Kidney (tissue), 14 donors: ENCODE data around the gene MYL5. TPM values are rescaled to one million over a fixed set of nuclear protein-coding genes. Genes with fewer than 3 reads are reported as not detected.
A peak's percentile ranks its signal among the peaks of the same experiment; 100 is the strongest.

Source experiments
- DNase-seq, 5 donors: peaks; one replicate each; pipeline ENCODE4 v3.0.0-alpha.2; 2013 to 2020
- FAIRE-seq: peaks from 2 replicates; lab custom pipeline; 2012; peaks lifted over from hg19 to GRCh38; lab: Jason Lieb, UNC
- H3K27ac ChIP-seq, 2 donors: one replicate each; pipeline ENCODE4 v1.7.0; 2013; ENCODE audit warnings: low read depth in 2 of 2, low read length in 2 of 2, inconsistent platforms in 1 of 2
- H3K27me3 ChIP-seq: one replicate; pipeline ENCODE4 v1.7.1; 2013; ENCODE audit warnings: low read length, inconsistent platforms; ENCODE audit not compliant: control insufficient read depth, insufficient read depth
- H3K36me3 ChIP-seq, 3 donors: one replicate each; pipeline versions ENCODE4 v1.7.0 to v1.7.1; 2013; ENCODE audit warnings: low read length in 3 of 3, control low read depth in 1 of 3, inconsistent platforms in 1 of 3; ENCODE audit not compliant: insufficient read depth in 3 of 3, control insufficient read depth in 2 of 3
- H3K4me1 ChIP-seq, 3 donors: one replicate each; pipeline versions ENCODE4 v1.7.0 to v1.7.1; 2013; ENCODE audit warnings: low read length in 3 of 3, inconsistent platforms in 1 of 3, low read depth in 1 of 3; ENCODE audit not compliant: control insufficient read depth in 2 of 3, insufficient read depth in 2 of 3
- H3K4me3 ChIP-seq, 3 donors: one replicate each; pipeline versions ENCODE4 v1.7.0 to v1.8.1; 2013; ENCODE audit warnings: low read length in 3 of 3, control low read depth in 1 of 3, inconsistent platforms in 1 of 3
- H3K9ac ChIP-seq, 3 donors: one replicate each; pipeline versions ENCODE4 v1.7.0 to v1.7.1; 2013; ENCODE audit warnings: low read length in 3 of 3, control low read depth in 1 of 3, inconsistent platforms in 1 of 3
- H3K9me3 ChIP-seq, 3 donors: one replicate each; pipeline versions ENCODE4 v1.7.0 to v1.7.1; 2013; ENCODE audit warnings: low read length in 3 of 3, control low read depth in 1 of 3, inconsistent platforms in 1 of 3; ENCODE audit not compliant: control insufficient read depth in 2 of 3, insufficient read depth in 1 of 3
- intact Hi-C: fragments of 100-400 bp; cut with DNase I; formaldehyde crosslinking; loops from one replicate; pipeline ENCODE4 v1.11.1; 2022
- polyA plus RNA-seq: library from polyadenylated mRNA; stranded (reverse); fragments of 350-450 nt; fragmentation: Illumina TruSeq; extraction: RNeasy Lipid Tissue Mini Kit (QIAGEN cat#74804); gene quantifications from one replicate; pipeline ENCODE4 v1.2.3, GENCODE V29; 2014; ENCODE audit warnings: low read depth, low replicate concordance; ENCODE audit not compliant: insufficient read depth
- total RNA-seq: library from RNA; stranded (reverse); fragmentation: NEBNext Ultra II Directional; extraction: Animal tissue kit (Norgen Biotek cat#: 25700); gene quantifications from one replicate; pipeline ENCODE4 v1.2.1, GENCODE V29; 2021
- TF ChIP-seq, protein P1 (sequence below): IDR thresholded peaks from 3 replicates; pipeline ENCODE4 v1.5.1; 2012; ENCODE audit warnings: mild to moderate bottlenecking, moderate library complexity, borderline replicate concordance; ENCODE audit not compliant: insufficient read depth; ENCODE audit errors: extremely low read depth
- donor health status: control.
- donor health status: control.
- donor health status: control.
- donor health status: control.
- donor health status: control.
- donor health status: DM: yes; HTN: yes; CAD: no.
- donor health status: Normal renal cell carcinoma (clear cell type).

The MYL5 gene
- total and polyA plus RNA-seq, 2 donors from 2014 or later, result 17.9 to 29.6 TPM

DNA sequence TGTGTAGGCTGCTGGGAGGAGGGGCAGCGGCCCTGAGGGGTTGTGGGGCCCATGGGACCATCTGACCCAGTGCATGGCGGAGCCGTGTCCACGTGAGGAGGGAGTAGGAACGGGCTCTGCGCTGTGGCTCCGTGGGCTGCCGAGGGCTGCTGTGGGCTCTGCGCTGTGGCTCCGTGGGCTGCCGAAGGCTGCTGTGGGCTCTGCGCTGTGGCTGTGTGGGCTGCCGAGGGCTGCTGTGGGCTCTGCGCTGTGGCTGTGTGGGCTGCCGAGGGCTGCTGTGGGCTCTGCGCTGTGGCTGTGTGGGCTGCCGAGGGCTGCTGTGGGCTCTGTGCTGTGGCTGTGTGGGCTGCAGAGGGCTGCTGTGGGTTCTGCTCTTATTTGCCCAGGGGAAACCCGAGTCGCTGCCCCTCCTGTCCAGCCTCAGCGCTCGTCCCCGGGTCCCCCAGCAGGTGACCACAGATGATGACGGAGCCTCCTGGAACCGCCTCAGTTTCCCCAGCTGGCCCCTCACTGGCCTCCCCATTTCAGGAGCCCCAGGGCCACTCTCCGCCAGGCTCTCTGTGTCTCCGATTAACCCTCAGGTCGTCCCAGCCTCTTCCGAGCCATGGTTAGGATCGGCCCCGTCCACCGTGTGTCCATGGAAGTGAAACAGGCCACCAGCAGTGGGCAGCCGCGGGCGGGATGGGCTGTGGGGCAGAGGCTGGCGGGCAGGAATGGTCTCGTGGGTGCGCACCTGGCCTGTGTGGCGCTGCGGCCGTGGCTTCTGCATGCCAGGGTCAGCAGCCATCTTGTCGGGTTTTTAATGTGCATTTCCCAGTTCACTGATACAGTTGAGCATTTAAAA is 51.3 kb downstream of the MYL5 start:
- intact Hi-C loops, result no loop called here

DNA sequence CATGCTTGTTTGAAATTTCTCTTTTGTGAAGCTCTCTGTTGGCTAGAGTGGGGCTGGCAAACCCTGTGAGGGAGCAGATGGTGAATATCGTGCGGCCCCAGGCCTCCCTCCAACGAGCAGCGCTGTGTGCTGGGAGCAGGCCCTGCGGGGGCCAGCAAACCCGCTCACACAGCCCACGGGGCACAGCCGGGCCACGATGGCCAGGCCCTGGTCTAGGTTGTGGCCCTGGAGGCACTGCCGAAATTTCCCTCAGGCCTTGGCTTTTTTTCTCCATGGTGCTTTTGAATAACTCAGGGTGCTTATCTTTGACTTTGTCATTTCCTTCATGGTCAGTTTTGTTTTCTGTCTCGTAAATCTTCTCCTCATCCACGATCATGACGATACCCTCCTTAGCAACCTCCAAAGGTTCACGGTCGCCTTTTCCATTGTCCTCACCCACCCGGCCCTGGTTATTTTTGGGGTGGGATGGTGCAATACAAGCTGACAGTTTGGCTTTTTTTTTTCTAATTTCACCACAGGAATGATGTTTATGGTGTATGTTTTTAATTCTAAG is 52.0 kb downstream of the MYL5 start:
- FAIRE-seq, result no peak
- intact Hi-C loops, result no loop called here
- Histone ChIP-seq H3K36me3 (no peaks in the 10 kb centered on the region), H3K4me1 (peaks cover 0 to 18% (median 3%) of the 10 kb centered on the region in 3 donors), H3K27me3 (no peaks in the 10 kb centered on the region), H3K9me3 (no peaks in the 10 kb centered on the region), H3K4me3 (no peak overlapping the region), H3K27ac (peak overlapping the region in 1 of 2 donors; percentile 28), H3K9ac (no peak overlapping the region)
- TF ChIP-seq, protein P1, sequence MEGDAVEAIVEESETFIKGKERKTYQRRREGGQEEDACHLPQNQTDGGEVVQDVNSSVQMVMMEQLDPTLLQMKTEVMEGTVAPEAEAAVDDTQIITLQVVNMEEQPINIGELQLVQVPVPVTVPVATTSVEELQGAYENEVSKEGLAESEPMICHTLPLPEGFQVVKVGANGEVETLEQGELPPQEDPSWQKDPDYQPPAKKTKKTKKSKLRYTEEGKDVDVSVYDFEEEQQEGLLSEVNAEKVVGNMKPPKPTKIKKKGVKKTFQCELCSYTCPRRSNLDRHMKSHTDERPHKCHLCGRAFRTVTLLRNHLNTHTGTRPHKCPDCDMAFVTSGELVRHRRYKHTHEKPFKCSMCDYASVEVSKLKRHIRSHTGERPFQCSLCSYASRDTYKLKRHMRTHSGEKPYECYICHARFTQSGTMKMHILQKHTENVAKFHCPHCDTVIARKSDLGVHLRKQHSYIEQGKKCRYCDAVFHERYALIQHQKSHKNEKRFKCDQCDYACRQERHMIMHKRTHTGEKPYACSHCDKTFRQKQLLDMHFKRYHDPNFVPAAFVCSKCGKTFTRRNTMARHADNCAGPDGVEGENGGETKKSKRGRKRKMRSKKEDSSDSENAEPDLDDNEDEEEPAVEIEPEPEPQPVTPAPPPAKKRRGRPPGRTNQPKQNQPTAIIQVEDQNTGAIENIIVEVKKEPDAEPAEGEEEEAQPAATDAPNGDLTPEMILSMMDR, result no peak
- no peak for DNase-seq

More for the DNA sequence above, 51.3 kb downstream of the MYL5 start:
- Histone ChIP-seq H3K9ac (no peak overlapping the region), H3K9me3 (no peaks in the 10 kb centered on the region), H3K4me3 (no peak overlapping the region), H3K4me1 (peaks cover 0 to 23% (median 3%) of the 10 kb centered on the region in 3 donors), H3K27me3 (no peaks in the 10 kb centered on the region), H3K27ac (no peak overlapping the region), H3K36me3 (no peaks in the 10 kb centered on the region)
- FAIRE-seq, result no peak
- no peak for DNase-seq
- TF ChIP-seq, protein P1, result no peak

DNA sequence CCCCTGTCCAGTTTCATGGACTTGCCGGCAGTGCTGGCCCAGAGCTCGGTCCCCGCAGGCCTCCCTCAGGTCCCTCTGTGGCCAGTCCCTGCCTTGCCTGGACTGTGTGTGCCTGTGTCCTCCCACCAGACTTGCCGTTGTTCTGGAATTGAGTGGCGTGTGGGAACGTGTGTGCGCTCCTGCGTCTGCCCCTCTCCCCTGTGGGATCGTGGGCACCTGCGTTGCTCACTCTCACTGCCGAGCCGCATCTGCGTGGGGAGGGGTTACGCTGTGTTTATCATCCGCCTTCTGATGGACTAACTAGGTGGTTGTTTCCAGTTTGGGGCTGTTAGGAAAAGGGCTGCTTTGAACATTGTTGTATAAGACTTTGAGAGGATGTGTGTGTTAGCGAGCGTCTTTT is 52.5 kb downstream of the MYL5 start:
- H3K4me1 ChIP-seq, result peaks cover 0 to 13% (median 3%) of the 10 kb centered on the region in 3 donors
- DNase-seq (no peak), FAIRE-seq (no peak)
- TF ChIP-seq, protein P1, result no peak
- H3K9me3 ChIP-seq, result no peaks in the 10 kb centered on the region
- H3K27me3 ChIP-seq, result no peaks in the 10 kb centered on the region
- no peak overlapping the region for H3K4me3 ChIP-seq
- no peak overlapping the region for H3K9ac ChIP-seq
- H3K36me3 ChIP-seq, result no peaks in the 10 kb centered on the region
- H3K27ac ChIP-seq, result peak overlapping the region in 1 of 2 donors; percentile 32
- intact Hi-C loops, result no loop called here
